Stomach (tissue), 4 donors: ENCODE results near the gene TBATA.

Experiments
- EP300 ChIP-seq: sonication (generic); formaldehyde crosslinking; IDR thresholded peaks from one replicate; pipeline ENCODE4 v1.6.1; 2017; ENCODE audit warnings: antibody characterized with exemption
- POLR2A ChIP-seq, 4 donors: fragments of 450-650 bp; IDR thresholded peaks; one replicate each; pipeline ENCODE4 v1.6.1; 2016; ENCODE audit warnings: antibody characterized with exemption in 4 of 4, control low read depth in 2 of 4, mild to moderate bottlenecking in 1 of 4, moderate library complexity in 1 of 4
- POLR2AphosphoS5 ChIP-seq, 3 donors: sonication (generic); formaldehyde crosslinking; IDR thresholded peaks; one replicate each; pipeline ENCODE4 v1.6.1; 2016; ENCODE audit warnings: antibody characterized with exemption in 3 of 3
- TF ChIP-seq, protein P1 (sequence below), 7 experiments: fragments of 450-650 bp in 4 of 7; fragments of 200-600 bp in 3 of 7; sonication (generic) in 3 of 7; IDR thresholded peaks; one replicate each; pipeline ENCODE4 v1.5.1; 2016 to 2019; ENCODE audit warnings: antibody characterized with exemption in 7 of 7, control low read depth in 2 of 7, mild to moderate bottlenecking in 1 of 7

DNA sequence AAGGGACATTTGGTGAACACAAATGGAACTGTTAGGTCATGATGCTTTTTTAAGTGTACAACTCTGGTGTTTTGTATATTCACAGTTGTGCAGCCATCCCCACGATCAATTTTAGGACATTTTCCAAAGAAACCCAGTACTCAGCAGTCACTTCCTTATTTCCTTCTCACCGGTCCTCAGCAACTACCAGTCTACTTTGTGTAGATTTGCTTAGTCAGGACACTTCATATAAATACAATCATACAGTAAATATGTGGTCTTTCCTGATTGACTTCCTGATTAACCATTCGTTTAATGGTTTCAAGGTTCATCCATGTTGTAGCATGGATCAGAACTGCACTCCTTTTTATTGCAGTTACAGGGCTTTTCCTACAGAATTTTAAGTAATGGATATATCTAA lies 45.0 kb upstream of the TBATA start:
- TF ChIP-seq, protein P1, sequence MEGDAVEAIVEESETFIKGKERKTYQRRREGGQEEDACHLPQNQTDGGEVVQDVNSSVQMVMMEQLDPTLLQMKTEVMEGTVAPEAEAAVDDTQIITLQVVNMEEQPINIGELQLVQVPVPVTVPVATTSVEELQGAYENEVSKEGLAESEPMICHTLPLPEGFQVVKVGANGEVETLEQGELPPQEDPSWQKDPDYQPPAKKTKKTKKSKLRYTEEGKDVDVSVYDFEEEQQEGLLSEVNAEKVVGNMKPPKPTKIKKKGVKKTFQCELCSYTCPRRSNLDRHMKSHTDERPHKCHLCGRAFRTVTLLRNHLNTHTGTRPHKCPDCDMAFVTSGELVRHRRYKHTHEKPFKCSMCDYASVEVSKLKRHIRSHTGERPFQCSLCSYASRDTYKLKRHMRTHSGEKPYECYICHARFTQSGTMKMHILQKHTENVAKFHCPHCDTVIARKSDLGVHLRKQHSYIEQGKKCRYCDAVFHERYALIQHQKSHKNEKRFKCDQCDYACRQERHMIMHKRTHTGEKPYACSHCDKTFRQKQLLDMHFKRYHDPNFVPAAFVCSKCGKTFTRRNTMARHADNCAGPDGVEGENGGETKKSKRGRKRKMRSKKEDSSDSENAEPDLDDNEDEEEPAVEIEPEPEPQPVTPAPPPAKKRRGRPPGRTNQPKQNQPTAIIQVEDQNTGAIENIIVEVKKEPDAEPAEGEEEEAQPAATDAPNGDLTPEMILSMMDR (IDR thresholded peaks at IDR 0.05), result no peak
- no peak for TF ChIP-seq POLR2AphosphoS5 (IDR thresholded peaks at IDR 0.05)
- no peak for TF ChIP-seq POLR2A (IDR thresholded peaks at IDR 0.05)
- TF ChIP-seq EP300, result no peak
